ENCODE results near the gene EPS8L3. TPM values are rescaled to one million over a fixed set of nuclear protein-coding genes. Genes with fewer than 3 reads are reported as not detected.

Gene EPS8L3
- total RNA-seq, 2 experiments from 2014 or later: not detected

DNA sequence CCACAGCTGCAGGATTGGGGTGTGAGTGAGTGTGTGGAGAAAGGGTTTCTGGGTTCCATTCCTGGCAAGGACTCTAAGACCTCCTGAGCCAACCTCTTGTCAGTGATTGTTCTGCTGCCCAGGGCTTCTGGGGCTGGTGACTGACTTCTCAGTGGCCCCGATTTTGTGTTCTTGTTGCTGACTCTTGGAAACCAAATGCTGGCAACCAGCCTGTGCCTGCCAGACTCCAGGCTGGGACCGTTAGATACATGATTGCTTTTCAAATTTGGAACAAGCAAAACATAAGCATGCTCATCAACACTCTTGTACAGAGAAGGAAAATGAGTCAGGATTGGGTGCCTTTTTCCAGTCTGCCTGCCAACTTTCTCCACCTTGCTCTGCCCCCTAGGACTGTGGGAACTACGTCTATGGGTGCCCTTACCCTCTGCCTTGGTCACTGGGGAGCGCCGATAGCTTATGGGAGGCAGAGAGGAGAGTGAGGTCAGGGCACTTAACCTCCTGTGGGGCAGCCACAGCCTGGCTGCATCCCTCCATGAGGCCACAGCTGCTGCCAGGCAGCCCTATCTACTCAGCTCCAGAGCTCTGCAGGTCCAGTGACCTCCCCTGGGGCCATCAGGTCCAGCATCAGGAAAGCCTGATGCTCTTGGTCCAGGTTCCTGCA is 39.3 kb upstream of the EPS8L3 start:
- DNase-seq: no peak
- Mint-ChIP-seq H3K36me3 (ENCODE audit: low read depth) (no peaks in the 10 kb centered on the region), H3K4me3 (peak overlapping the region; percentile 61), H3K4me1 (ENCODE audit: low read depth) (peaks cover 58% of the 10 kb centered on the region), H3K27ac (peak overlapping the region; percentile 97), H3K27me3 (no peaks in the 10 kb centered on the region), H3K9me3 (no peaks in the 10 kb centered on the region)
- TF ChIP-seq, protein P1, sequence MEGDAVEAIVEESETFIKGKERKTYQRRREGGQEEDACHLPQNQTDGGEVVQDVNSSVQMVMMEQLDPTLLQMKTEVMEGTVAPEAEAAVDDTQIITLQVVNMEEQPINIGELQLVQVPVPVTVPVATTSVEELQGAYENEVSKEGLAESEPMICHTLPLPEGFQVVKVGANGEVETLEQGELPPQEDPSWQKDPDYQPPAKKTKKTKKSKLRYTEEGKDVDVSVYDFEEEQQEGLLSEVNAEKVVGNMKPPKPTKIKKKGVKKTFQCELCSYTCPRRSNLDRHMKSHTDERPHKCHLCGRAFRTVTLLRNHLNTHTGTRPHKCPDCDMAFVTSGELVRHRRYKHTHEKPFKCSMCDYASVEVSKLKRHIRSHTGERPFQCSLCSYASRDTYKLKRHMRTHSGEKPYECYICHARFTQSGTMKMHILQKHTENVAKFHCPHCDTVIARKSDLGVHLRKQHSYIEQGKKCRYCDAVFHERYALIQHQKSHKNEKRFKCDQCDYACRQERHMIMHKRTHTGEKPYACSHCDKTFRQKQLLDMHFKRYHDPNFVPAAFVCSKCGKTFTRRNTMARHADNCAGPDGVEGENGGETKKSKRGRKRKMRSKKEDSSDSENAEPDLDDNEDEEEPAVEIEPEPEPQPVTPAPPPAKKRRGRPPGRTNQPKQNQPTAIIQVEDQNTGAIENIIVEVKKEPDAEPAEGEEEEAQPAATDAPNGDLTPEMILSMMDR (IDR thresholded peaks at IDR 0.05): no peak
- no peak for ATAC-seq
- POLR2A ChIA-PET: interaction anchor here (0.6 to 2.6 kb wide), 7 partner anchors 10 to 108 kb away, joined by 4 to 13 read pairs (median 5); no protein-coding TSS in a partner anchor
- CTCF ChIA-PET: interaction anchor here (1.5 to 5.4 kb wide), 3 partner anchors 11 to 181 kb away, joined by 3 to 63 read pairs (median 21); partner anchors contain the start of gene AHCYL1
- intact Hi-C loops (cut with micrococcal nuclease): no loop called here

DNA sequence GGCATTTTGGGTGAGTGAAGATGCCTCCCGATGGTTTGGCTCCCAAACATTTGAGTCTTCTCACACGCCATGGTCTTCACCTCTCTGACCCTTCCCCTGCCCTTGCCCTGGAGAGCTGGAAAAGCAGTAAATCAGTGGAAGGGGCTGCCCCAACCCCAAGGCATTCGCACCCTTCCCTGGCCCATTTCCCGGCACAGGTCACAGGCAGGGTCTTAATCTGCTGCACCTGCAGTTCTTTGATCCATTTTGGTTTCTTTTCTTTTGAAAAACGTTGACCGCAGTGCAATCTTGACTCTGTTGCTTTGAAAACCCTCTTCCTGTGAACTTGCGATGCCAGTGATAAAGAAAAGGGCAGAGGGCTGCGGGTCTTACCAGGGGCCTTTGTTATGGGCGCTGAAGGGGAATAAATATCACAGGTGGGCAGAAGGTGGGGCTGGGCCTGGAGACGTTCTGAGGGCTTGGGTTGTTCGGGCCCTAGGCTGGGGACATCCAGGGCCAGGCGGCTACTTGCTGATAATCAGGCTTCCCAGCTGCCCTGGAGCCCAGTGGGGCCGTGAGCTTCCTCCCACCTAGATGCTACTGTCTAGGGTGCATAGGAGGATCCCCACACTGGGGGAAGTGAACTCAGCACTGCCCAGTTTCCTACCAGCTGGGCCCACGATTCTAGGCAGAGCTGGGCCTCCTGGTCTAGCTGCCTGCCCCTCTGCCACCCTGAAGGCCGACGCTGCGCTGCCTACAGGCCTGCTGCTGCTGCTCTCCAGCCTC is 38.6 kb upstream of the EPS8L3 start:
- intact Hi-C loops (cut with micrococcal nuclease): no loop called here
- ChIA-PET POLR2A (interaction anchor here (0.9 to 2.6 kb wide), 8 partner anchors 9 to 106 kb away, joined by 3 to 13 read pairs (median 4); no protein-coding TSS in a partner anchor), CTCF (interaction anchor here (1.2 to 5.4 kb wide), 6 partner anchors 11 to 182 kb away, joined by 3 to 63 read pairs (median 4); partner anchors contain the start of gene AHCYL1)

DNA sequence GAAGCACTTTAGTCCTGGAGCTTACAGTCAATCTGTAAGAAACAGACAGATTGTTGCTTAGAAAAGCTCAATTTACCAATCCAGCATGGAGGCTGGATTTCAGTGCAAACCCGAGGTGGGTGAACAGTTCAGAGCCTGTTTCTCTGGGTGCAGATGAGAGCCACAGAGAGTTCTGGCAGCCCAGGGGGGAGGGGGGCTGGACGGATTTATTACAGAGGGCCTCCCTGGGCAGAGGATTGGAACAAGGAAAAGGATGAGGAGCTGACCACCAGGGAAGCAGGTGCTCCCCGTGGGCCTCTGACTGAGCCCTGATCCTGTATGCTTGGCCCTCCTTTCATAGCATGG is 38.0 kb upstream of the EPS8L3 start:
- CTCF ChIA-PET: interaction anchor here (1.2 to 5.4 kb wide), 6 partner anchors 10 to 183 kb away, joined by 3 to 63 read pairs (median 4); partner anchors contain the start of gene AHCYL1
- ATAC-seq: peak; percentile 15

More for the DNA sequence above, 38.6 kb upstream of the EPS8L3 start:
- TF ChIP-seq, protein P1 (IDR thresholded peaks at IDR 0.05): no peak
- Mint-ChIP-seq H3K27me3 (no peaks in the 10 kb centered on the region), H3K9me3 (peaks cover 3% of the 10 kb centered on the region), H3K36me3 (ENCODE audit: low read depth) (no peaks in the 10 kb centered on the region), H3K27ac (peak overlapping the region; percentile 97), H3K4me3 (peak overlapping the region; percentile 61), H3K4me1 (ENCODE audit: low read depth) (peaks cover 64% of the 10 kb centered on the region)
- peak; percentile 79 for ATAC-seq
- DNase-seq: peak; percentile 79

DNA sequence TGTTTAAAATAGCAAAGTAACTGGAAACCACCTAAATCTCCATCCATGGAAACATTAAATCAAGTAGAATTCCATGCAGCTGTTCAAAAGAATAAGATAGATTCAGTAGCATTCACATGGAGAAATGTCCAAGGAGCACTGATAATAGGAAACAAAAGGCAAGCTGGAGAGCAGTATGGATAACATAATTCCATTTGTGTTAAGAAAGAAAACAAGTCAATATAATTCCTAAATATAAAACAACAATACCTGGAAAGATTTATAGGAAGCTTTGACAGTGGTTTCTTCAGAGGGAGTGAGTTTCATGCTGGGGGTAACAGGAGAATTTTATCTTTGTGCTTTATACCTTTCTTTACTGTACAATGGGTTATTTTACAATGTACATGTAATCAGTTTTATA is 36.6 kb upstream of the EPS8L3 start:
- POLR2A ChIA-PET: interaction anchor here (0.8 to 2.6 kb wide), 2 partner anchors 9 to 91 kb away, joined by 3 to 9 read pairs; no protein-coding TSS in a partner anchor
- CTCF ChIA-PET: interaction anchor here (2.8 to 5.4 kb wide), 2 partner anchors 9 to 184 kb away, joined by 21 to 63 read pairs; partner anchors contain the start of gene AHCYL1
- TF ChIP-seq, protein P1 (IDR thresholded peaks at IDR 0.05): no peak
- Mint-ChIP-seq H3K9me3 (peaks cover 3% of the 10 kb centered on the region), H3K4me3 (no peak overlapping the region), H3K4me1 (ENCODE audit: low read depth) (peaks cover 71% of the 10 kb centered on the region), H3K27me3 (no peaks in the 10 kb centered on the region), H3K36me3 (ENCODE audit: low read depth) (no peaks in the 10 kb centered on the region), H3K27ac (no peak overlapping the region)
- no peak for ATAC-seq
- DNase-seq: no peak
- intact Hi-C loops (cut with micrococcal nuclease): no loop called here

More for the DNA sequence above, 38.0 kb upstream of the EPS8L3 start:
- no peaks in the 10 kb centered on the region for H3K27me3 Mint-ChIP-seq
- POLR2A ChIA-PET: interaction anchor here (0.7 to 2.6 kb wide), 10 partner anchors 8 to 107 kb away, joined by 3 to 13 read pairs (median 4); no protein-coding TSS in a partner anchor
- no peak for DNase-seq
- no peaks in the 10 kb centered on the region for H3K36me3 Mint-ChIP-seq (ENCODE audit: low read depth)
- H3K4me1 Mint-ChIP-seq (ENCODE audit: low read depth): peaks cover 67% of the 10 kb centered on the region
- TF ChIP-seq, protein P1 (IDR thresholded peaks at IDR 0.05): no peak
- intact Hi-C loops (cut with micrococcal nuclease): no loop called here
- H3K4me3 Mint-ChIP-seq: peak overlapping the region; percentile 61
- peaks cover 3% of the 10 kb centered on the region for H3K9me3 Mint-ChIP-seq
- H3K27ac Mint-ChIP-seq: peak overlapping the region; percentile 97

Data from activated CD8-positive, alpha-beta T cell treated with anti-CD3 and anti-CD28 coated beads for 36 hours (primary cell).